Stimulated activated CD8-positive, alpha-beta memory T cell treated with anti-CD3 and anti-CD28 coated beads, Interleukin-7, amount 100 ng/mL, for 48 hours (primary cell): Measurements from ENCODE around the gene HMG20A.

Experiments
- DNase-seq, 2 donors: peaks; one replicate each; pipeline ENCODE4 v3.0.0-alpha.2; 2020; ENCODE audit warnings: low read depth in 1 of 2; ENCODE audit errors: extremely low read depth in 1 of 2

Gene HMG20A

DNA sequence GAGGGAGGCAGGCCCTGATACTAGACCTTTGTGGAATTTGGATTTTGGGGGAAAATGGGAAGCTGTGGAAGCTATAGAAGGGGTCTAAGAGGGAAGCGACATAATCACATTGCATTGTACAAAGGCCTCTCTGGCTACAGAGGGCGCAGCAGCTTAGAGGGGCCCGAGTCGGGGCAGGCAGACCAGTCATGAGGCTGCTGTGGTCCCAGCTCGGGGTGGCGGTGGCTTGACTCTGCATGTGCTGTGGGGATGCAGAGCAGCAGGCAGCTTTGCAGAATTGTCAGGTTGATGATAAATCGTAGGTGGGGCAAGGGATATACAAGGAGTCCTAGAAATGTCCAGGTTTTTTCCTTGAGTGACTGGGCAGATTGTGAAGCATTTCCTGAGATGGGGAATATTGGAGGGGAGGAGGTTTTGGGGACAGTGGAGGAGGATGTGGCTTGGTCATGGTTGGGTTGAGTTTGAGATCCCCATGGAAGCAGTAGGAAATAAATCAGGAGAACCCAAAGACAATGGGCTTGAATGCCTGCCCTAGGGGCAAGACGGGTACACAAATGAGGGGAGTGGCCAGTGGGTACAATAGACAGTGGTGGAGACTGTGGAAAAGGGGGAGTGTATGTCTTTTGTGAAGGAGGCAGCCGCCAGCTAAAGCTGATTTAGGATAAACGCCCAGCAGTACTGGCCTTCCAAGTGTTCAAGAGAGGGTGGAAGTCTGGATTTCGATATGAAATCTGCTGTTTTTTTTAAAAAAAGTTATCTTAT lies 94.1 kb downstream of the HMG20A start:
- DNase-seq: no peak

DNA sequence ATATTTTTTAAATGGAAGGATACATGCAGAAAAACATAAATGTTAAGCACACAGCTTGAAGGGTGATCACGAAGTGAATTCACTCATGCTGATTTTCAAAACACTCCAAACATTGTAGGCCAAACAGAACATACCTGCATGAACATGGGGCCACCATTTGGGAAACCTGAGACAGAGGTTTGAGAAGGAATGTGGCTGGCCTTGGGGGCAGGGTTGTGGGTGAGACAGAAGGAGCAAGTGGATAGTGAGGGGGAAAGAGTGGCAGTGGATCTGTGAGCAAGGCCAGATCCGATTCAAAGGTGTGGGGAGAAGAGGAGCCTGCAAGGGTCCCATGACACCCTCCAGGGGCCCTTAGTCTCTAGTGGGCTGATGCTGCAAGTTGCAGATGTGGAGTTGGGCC lies 94.9 kb downstream of the HMG20A start:
- DNase-seq: no peak

DNA sequence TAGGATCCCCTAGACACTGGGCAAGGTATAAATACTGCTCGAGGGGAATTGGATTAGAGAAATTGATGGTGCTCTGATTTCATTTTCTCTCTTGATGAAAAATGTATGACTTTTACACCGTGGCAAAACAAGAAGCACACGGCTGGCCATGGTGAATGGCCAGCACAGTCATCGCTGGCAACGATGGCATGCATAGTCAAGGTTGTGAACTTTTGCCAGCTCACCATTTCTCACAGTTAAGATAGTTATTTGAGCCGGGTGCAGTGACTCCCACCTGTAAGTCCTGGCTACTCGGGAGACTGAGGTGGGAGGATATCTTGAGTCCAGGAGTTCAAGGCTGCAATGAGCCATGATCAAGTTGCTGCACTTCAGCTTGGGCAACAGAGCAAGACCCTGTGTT lies 95.4 kb downstream of the HMG20A start:
- no peak for DNase-seq

DNA sequence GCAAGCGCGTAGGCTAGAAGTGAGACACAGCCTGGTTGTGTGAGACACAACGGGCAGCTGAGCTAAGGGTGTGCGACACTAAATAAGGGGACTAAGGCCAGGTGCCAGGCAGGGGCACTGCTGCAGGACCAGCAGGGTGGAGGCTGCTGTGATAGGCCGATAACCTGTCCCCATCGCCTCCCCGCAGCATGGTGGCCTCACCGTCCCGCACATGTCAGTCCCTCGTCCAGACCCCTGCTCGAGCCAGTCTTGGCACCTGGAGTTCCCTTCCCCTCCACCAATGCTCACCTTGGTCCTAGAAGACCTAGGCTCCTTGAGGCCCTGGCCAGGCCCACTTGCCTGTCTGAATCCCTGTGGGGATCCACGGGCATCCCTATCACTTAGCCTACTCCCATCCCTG lies 96.1 kb downstream of the HMG20A start:
- DNase-seq: no peak

DNA sequence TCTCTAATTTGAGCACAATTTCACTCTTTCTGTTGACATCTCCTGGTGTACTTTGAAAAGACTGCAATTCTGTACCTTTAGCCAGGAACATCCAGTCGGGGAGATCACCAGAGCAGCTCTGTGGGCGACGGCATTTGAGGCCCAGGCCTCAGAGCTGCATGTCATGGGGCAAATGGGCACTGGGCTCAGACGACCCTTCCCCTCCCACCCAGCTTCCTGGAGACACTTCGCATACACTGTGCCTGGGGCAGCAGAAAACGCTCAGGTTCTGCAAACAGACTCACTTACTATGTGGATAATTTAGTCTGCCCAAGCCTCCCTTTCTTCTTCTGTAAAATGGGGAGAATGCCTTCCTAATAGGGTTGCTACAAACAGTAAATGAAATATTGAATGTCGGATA lies 96.9 kb downstream of the HMG20A start:
- no peak for DNase-seq

DNA sequence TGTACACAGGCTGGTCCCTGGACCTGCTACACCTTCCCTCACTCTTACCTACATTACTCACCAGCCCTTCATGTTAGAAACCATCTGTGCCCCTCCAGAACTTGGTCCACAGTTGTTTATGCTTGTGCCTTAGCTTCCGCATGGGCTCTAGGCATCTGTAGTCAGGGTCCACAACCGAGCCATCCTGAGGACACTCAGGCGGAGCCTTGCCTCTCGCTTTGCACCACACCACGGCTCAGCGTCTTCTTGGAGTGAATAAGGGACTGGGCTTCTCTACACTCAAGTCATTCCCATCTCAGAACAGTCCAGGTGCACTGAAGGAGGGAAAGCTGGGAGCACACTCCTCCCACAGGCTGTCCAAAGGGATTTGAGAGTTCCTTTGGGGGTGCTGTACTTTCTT lies 97.8 kb downstream of the HMG20A start:
- DNase-seq: no peak

DNA sequence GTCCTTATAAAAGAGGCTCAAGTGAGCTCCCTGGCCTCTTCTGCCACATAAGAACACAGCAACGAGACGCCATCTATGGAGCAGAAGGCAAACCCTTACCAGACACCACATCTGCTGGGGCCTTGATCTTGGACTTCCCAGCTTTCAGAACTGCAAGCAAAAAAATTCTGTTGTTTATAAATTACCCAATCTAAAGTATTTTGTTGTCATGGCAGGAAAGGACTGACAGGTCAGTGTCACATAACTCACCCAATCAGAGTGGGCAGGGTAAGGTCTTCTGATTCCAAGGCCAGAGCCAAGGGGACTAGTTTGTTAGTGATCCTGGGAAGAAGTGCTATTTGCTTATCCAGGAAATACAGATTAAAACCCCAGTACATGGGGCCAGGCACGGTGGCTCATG lies 98.9 kb downstream of the HMG20A start:
- no peak for DNase-seq

DNA sequence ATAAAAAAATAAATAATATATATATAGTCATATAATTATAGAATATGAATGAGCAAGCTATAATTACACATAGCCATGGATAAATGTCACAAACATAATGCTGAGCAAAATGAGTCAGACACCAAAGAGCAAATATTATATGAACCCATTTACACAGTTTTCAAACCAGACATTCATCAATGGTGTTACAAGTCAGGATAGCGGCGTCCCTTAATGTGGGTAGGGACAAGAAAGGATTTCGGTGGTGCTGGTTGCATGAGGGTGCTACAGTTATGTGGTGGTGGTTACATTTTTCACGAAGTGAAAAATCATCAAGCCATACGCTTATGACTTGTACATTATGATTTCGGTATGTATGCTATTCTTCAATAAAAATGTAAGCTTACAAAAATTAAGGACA lies 100.5 kb downstream of the HMG20A start:
- no peak for DNase-seq

DNA sequence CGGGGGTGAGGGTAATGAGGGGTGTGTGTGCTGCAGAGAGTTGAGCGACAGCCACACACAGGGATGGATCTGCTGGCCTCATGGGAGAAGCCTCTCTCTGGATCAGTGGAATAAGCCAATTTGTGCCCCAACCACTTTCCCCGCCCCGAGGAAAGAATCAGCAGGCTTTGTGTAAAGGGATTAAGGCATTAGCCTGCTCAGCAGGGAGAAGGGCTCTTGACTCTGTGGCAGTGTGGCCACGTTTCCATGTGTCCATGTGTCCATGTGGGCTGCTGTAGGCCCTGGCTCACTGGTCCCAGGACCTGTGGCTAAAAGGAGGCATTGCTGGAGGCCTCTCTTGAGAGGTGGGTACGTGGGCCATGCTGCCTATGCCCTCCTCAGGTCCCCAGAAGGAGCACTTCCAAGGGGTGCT lies 104.7 kb downstream of the HMG20A start:
- no peak for DNase-seq

DNA sequence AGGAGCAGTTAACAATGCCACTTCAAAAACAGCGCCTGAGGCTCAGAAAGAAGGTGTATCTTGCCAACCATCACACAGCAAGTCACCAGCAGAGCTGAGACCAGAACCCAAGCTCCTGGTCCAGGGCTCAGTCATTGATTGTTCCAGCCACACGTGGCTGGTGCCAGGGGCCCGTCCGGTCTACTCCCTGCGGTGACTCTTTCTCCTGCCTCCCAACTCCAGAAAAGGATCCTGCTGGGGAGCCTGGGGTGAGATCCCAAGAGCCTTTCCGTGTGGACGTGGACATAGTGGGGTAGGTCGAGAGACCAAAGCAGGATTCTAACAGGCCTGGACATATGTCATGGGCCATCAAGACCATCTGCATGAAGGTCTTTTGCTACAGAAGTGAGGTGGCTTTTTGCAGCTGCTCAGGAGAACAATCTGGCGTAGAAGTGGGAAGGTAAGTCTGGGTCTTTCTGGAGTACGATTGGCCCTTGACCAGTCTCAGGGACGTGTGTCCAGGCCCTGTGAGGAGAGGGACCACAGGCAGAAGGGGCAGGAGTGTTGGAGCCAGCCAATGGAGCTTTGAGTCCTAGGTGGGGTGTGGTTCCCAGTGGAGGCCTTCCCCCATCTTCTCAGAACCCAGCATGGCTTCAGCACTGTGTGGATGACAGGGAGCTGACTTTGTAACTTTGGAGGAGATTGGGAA lies 105.4 kb downstream of the HMG20A start:
- DNase-seq: no peak

DNA sequence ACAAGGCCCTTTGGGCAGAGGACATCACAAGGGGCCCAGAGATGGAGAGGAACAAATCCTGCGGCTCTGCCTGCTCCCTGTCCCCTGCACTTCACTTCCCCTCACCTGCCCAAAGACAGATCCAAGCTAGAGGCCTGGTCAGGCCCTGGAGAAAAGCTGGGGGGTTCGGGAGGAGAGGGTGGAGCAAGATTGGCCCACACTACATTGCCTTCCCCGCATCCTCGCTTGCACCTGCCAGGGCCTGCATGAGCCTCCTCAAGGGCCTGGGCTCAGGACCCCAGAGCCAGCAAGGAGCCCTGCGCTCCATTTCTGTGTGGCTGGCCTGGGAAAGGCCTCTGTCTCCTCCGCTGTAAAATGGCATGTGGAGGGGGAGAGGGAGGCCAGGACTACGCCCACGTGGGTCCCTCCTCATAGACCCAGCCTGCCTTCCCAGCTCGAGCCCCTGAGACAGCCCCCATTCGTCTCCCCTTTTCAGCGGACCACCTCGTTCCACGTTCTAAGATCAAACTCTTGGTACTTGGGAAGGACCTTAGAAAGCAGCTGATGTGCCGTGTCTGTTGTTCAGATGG lies 106.0 kb downstream of the HMG20A start:
- DNase-seq: no peak

DNA sequence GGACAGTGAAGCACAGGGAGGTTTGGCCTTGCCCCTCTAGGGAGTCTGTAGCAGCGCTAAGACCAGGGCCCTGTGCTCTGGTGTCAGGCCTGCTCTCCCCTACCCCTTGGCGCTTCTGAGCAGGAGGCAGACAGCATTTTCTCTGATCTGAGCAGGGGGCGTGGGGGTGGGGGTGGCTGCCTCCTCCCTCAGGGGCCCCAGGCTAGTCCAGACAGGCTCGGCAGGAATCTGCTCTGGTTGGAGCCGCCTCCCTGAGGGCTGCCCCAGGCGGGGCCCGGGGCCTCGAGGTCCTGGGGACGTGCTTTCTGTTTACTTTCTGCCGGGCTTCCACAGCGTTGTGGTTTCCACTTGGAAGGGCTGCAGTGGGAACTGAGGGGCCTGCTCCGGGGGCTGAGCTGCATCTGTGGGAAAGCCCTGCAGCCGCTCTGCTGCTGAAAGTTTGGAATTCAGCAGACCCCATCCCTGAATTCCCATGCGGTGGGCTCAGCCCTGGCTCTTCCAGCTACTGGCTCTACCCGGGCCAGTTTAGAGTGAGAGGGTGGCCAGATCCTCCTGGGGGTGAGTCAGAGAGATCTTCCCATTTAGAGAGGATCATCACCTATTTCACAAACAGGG lies 106.6 kb downstream of the HMG20A start:
- DNase-seq: no peak

DNA sequence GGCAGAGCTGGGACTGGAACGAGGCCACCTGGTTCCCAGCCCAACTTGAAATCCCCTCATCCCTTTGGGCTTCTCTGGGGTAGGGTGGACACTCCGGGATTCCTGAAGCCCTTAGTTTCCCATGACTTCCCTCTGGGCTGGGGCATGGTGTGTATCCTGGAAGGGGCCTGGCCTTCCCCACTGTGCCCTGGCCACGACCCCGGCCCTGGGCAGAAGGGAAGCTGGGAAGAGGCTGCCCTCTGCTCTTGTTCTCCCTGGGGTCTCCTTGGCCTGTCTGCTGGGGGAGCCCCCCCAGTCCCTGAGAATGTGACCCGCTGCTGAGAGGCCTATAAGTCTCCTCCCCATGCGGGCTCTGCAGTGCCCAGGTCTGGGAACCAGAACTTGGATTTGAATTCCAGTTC lies 107.1 kb downstream of the HMG20A start:
- DNase-seq: no peak

DNA sequence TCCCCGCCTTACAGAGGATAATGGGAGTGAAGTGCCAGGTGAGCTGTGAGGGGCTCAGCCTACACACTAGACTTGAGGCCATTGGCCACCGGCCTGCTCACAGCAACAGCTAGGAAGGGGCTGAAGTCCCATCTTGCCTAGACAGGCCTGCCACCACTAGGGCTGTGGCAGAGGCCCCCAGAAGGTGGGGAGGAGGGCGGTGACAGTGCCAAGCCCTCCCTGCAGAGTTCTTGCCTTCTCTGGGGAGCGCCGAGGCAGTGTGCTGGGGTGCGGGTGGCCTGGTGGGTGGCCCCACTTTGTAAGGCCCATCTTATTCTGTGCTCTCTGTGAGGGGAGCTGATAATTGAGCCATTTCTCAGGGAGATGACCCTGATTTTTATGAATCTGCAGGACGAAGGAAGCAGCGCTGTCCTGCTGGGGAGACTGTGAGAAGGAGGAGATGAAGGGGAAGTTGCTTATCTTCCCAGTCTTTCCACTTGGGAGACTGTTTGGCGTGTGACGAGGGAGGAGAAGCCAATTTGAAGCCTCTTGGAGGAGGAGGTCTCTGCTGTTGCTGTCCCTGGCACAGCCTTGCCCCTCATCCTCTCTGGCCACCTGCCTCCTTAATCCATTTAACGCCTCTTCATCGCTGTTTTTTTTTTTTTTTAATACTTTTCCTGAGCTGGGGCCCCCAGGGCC lies 107.7 kb downstream of the HMG20A start:
- DNase-seq: no peak

DNA sequence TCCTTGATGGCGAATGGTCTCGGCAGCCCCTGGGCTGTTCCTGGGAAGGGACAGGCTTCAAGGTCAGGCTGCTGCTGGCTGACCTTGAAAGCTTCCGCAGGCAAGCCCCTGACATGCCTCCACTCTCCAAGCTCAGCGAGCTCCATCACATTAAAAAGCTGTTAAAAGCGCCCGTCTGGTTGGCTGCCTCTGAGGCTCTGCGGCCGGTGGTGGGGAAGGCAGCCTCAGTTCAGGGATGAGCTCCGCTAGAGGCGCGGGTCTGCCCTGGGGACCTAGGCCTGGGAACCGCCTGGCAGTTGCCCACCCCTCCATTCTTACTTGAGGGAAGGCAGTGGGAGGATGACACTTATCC lies 108.3 kb downstream of the HMG20A start:
- no peak for DNase-seq

DNA sequence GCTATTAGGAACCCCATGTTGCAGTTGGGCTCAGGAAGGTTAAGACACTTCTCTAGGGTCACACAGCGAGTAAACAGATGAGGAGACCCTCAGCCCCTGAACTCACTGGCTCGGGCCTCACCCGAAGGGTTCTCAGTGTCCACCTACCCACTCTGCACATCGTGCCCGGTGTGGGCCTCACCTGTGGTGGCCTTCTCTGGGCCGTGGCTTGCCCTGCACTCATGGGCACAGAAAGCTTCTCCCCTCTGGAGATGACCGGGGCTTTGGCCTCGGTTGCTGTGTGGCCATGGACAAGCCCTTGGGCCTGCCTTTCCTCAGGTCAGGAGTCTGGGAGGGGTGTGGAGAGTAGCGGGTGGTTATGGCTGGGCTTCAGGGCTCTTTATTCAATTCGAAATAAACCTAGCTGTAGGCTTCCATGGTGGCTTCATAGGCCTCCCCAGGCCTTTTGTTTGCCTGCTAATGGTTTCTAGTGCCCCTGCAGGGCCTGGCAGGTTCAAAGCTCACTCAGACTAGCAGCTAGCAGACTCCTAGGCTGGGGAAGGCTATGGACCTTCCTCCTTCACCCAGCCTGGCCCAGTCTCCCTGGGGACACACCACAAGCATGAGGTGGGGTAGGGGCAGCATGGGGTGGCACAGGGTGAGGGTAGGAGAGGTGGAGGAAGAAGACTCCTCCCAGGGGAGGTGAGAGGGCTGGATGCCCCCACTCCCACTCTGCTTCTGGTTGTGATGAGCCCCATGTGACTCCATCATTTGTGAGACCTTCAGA lies 108.9 kb downstream of the HMG20A start:
- no peak for DNase-seq

DNA sequence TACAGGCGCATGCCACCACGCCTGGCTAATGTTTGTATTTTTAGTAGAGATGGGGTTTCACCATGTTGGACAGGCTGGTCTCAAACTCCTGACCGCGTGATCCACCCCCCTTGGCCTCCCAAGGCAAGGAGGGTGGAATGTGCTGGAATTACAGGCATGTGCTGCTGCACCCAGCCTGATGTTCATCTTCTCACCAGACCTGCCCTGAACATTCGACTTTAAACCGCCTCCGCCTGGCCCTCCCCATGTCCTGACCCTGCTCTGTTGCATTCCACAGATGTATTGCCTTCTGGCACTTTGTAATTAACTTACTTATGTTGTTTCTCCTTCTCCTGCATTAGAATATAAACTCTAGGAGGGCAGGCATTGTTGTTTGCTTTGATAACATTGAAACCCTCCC lies 109.9 kb downstream of the HMG20A start:
- no peak for DNase-seq

DNA sequence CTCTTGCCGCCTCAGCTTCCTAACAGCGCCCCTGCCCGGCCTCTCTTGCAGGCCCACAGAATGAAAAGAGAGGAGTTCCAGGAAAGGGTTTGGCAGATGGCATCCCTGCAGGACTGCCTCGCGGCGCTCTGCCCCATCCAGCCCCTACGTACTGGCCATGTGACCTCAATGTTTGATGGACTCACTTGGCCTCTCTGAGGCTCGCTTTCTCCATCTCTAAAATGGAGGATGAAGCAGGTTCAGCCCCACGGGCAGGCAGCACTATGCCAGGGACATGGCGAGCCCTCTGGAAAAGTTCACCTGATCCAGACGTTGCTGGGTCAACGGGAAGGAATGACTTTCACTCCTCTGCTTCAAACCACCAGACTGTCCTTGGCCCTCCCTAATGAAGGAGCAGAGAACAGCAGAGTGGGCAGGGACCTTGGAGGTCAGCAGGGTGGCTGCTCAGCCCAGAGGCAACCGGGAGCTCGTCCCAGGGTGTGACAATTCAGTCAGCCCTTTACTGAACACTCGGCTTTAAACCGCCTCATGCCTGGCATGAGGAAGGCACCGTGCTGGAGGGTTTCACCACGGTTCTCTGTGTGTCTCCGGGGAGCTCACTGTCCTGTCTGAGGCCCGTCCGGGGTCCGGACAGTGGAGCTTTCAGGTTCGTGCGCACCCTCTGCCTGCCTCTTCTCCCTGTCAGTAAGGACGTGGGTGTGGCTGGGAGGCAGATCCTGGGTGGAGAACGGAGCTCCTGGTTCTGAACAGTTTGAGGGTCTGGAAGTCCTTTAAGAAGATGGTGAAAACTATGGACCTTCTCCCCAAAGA lies 110.7 kb downstream of the HMG20A start:
- no peak for DNase-seq

DNA sequence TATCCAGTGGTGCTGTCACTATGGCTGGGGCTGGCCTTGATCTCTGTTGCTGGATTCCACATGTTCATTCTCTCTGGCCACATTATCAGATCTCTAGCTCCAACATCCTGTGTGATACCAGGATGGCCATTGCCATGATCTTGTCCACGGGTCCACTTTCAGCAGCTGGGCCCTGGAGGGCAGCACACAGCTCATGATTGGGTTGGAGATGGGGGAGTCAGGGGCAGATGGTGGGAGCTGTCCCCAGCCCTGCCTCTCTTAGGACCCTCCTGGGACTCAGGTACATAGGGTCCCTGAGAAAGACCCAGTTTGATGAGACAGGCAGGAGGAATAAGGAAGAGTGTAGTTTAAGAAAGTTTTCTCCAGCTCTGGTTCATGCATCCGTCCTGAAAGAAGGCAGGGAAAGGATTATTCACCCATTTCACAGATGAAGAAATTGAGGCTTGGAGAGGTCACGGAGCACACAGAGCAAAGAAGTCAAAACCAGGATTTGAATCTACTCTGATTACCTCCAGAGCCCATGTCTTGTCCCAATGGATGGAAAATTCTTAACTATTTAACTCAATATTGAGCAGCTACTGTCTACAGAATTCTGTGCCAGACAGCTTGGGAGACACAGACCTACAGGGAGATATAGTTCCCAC lies 111.5 kb downstream of the HMG20A start:
- no peak for DNase-seq
